Epithelial cell of umbilical artery (primary cell): Measurements from ENCODE around the gene CEP192. TPM values are rescaled to one million over a fixed set of nuclear protein-coding genes. Genes with fewer than 3 reads are reported as not detected.

Experiments
- total RNA-seq: library from RNA; depleted of rRNA; stranded (reverse); fragments of >200 nt; gene quantifications from 2 replicates; pipeline ENCODE4 v1.2.3, GENCODE V29; 2014

CEP192 gene
- total RNA-seq, result 24.4 and 28.1 TPM in 2 replicates

GRCh38 chr18:12990967-12991820 is at the start of gene CEP192:
Gene CEP192, plus strand, starts transcription at chr18:12991362. Its CDS starts 8,063 bp downstream, at chr18:12999425.

GRCh38 chr18:12947285-12948049 is 43.7 kb upstream of the CEP192 start, which contains the start of gene SEH1L:
Gene SEH1L, plus strand, starts transcription at chr18:12948011. Its CDS starts 111 bp downstream, at chr18:12948122.

Other genes with a start within 250 kb of the CEP192 start
- gene PTPN2, start 107.1 kb upstream of the CEP192 start, total RNA-seq, result 16.6 and 20.5 TPM in 2 replicates
- 48.8 and 60.1 TPM in 2 replicates for gene SEH1L, start 43.4 kb upstream of the CEP192 start, total RNA-seq
- gene LDLRAD4, start 227.4 kb downstream of the CEP192 start, total RNA-seq, result 0.65 and 3.0 TPM in 2 replicates